DMS 273 (cell line): ENCODE measurements around the gene C9orf43.
"Not testable (repeated sequence)": the region's sequence is repeated elsewhere in the genome, so short reads cannot be mapped to it uniquely, and the experiment has no call there.

Source experiments
- DNase-seq: peaks from one replicate; lab custom pipeline; 2025; ENCODE audit not compliant: unreplicated experiment; lab: John Stamatoyannopoulos, UW

Gene C9orf43

DNA sequence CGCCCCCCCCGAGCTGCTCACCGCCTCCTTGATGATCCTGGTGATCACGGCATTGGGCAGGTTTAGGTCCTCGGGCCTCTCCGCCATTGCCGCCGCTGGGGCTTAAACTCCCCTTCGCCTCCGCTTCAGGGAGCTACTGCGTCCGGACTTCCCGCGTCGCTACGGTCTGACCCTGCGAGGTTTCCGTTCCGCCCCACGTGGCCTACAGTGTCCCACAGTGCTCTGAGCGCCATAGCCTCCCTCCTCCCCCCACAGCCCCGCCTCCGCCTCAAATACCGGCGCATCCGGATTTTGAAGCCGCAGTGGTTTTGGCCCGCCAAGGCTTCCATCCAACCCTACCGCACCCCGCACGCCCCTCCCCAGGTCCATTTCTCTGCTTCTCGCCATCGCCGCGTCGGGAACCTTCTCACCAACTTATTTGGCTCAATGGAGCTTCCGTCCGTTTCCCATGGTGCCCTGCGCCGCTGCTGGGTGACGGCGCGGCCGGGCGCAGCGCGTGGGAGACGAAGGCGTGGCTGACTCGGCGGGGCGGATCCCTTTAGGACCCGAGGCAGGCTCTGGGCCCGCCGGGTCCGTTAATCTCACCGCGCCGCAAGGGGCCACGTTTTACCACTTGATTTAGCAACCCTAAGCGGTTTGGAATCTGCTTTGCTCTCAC, at the start of gene C9orf43, which contains the start of gene POLE3:
TSS of gene C9orf43 (plus strand) at position 541 of the 658 bp plus-strand sequence. CDS start 2,747 bp downstream, outside the sequence.
TSS of gene POLE3 (minus strand) at position 469 of the 658 bp plus-strand sequence. CDS start at position 87, 382 bp downstream.
- DNase-seq = peak; percentile 98

DNA sequence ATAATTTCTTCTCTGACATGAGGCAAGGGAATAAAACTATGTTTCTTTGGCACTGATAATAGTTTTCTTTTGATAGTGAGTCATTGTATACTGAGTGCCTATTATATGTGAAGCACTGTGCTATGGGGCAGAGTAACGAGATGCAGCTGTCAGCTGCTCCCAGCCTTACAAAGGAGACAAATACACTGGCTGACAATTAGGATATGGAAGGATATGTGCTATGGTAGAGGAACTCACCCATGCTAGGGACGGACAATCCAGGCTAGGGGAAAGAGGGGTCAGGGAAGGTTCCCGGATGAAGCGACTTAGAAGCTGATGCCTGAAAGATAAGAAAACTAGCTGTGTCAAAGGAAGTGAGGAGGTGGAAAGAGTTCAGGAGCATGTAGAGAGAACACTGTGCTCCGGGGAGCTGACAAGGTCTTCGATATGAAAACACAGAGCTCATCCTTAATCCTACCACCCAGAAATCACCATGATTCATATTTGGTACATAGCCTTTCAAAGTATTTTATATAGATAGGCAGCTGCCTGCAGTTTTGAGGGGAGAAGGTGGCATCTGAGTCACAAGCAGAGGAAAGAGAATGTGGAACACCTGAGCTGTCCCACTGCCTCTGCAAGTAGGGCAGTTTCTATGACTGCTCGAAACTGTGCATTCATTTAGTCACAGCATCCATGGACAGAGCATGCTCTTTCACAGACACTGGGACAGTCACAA, 49.1 kb upstream of the C9orf43 start:
- DNase-seq = no peak

DNA sequence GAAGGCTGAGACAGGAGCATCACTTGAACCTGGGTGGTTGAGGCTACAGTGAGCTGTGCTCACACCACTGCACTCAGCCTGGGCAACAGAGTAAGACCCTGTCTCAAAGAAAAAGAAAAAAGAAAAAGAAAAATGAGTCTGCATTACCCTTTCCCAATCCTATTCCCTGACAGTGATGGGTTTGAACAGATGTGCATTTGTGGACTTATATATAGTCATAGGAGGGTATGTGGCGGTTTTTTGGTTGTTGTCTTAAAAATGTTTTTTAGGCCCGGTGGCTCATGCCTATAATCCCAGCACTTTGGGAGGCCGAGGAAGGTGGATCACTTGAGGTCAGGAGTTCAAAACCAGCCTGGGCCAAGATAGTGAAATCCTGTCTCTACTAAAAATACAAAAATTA, 47.2 kb upstream of the C9orf43 start:
- DNase-seq = no peak

- no peak for DNase-seq
These were observed 45.6 kb upstream of the C9orf43 start for GRCh38 chr9:113364951-113365350.

GRCh38 chr9:113365652-113366051, 44.9 kb upstream of the C9orf43 start:
- not testable (repeated sequence) for DNase-seq

- no peak for DNase-seq
These were observed 42.1 kb upstream of the C9orf43 start for GRCh38 chr9:113368348-113368981.

DNA sequence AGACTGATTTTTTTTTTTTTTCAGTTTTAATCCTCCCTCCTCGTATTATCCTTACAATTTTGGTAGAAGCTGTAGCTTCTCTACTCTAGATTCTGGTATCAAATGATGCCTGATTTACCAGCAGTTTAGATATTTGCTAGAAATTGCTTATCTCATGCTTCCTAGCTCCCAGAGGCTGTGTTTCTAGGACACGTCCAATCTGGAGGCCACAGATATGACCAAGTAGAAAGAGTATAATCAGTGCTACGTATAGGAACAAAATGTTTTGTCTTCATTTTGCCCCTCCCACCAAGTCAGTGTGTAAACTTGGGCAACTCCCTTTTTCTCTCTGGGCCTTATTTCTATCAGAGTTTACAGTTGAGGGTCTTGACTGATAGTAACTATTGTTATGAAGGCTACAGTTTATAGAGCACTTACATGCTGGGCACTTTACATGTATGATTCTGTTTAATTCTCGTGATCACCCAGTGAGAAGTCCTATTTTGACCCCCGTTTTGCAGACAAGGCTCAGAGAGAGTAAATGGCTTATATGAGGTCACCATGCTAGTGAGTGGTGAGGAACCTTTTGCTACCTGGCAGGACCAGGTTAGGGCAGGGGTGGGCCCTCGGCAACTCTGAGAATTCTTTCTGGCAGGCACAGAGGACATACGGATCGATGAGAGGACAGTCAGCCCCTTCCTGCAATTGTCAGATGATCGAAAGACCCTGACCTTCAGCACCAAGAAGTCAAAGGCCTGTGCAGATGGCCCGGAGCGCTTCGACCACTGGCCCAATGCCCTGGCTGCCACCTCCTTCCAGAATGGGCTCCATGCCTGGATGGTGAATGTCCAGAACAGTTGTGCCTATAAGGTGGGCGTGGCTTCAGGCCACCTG, 41.3 kb upstream of the C9orf43 start:
- DNase-seq = no peak

DNA sequence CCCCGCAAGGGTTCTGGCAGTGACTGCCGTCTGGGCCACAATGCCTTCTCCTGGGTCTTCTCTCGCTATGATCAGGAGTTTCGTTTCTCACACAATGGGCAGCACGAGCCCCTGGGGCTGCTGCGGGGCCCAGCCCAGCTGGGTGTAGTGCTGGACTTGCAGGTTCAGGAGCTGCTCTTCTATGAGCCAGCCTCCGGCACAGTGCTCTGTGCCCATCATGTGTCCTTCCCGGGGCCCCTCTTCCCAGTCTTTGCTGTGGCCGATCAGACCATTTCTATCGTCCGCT, 40.7 kb upstream of the C9orf43 start:
- DNase-seq = no peak

DNA sequence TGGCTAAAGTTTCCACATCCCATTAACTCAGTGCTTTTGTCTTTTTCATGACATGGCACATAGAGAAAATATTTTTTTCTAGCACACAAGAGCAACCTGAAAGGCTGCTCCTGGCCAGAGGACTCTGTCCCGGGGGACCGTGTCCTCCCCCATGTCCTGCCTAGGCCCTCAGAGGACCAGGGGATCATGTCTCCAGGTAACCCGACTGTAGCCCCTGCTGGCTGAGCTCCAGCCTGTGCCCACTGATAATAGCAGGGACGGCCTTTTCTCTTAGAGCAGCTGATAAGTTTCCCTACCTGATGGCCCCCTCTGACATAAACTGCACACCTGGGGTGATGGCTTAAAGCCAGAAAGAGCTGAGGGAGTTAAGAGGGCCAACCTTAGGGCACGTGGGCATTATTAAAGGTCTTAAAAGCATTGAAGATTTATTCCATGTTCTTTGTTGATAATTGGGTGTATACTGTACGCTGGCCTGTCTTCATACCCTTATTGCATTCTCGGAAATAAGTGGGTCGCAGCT, 39.7 kb upstream of the C9orf43 start:
- no peak for DNase-seq

GRCh38 chr9:113372059-113372458, 38.5 kb upstream of the C9orf43 start:
- peak; percentile 26 for DNase-seq

GRCh38 chr9:113373256-113373655, 37.3 kb upstream of the C9orf43 start:
- DNase-seq = no peak

DNA sequence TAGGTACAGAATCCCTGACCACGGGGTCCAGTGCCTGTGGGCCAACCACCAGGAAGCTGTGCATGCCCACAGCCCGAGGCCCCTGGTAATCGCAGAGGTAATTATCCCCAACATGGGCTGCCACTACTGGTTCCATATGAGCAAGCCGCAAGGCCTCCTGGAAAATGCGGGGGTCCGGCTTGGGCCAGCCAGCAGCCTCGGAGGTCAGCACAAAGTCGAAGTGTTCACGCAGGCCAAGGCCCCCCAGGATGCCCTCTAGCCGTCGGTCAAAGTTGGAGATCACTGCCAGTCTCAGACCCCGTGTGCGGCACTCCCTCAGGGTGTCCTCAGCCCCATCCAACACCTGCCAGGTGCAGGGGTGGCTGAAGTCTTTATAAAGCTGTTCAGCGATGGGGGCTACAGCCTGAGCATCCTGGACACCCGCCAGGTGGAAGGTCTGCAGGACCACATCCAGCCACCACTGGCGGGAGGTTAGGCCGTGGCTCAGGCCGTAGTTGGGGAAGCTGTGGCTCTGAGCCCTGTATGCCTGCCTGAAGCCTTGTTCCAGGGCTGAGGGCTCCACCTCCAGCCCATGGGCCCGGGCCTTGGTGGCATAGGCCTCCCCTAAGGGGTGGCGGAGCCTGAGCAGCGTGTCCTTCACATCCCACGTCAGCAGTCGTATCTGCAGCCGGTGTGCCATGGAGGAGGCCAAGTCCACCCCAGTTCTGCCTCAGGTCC, 36.7 kb upstream of the C9orf43 start:
- no peak for DNase-seq

GRCh38 chr9:113375057-113376023, 35.2 kb upstream of the C9orf43 start:
- DNase-seq = no peak

GRCh38 chr9:113376634-113377567, 33.6 kb upstream of the C9orf43 start, which contains the start of gene HDHD3:
Gene HDHD3, minus strand, starts transcription at chr9:113376986. Its CDS starts 2,632 bp downstream, at chr9:113374354.
- peak; percentile 89 for DNase-seq

DNA sequence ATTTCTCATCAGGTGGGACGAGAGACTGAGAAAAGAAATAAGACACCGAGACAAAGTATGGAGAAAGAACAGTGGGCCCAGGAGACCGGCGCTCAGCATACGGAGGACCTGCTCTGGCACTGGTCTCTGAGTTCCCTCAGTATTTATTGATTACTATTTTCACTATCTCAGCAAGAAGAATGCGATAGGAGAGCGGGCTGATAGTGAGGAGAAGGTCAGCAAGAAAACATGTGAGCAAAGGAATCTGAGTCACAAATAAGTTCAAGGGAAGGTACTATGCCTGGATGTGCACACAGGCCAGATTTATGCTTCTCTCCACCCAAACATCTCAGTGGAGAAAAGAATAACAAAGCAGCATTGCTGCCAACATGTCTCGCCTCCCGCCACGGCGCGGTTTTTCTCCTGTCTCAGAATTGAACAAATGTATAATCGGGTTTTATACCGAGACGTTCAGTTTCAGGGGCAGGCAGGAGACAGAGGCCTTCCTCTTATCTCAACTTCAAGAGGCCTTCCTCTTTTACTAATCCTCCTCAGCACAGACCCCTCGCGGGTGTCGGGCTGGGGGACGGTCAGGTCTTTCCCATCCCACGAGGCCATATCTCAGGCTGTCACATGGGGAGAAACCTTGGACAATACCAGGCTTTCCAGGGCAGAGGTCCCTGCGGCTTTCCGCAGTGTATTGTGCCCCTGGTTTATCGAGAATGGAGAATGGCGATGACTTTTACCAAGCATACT, 31.3 kb upstream of the C9orf43 start:
- not testable (repeated sequence) for DNase-seq

DNA sequence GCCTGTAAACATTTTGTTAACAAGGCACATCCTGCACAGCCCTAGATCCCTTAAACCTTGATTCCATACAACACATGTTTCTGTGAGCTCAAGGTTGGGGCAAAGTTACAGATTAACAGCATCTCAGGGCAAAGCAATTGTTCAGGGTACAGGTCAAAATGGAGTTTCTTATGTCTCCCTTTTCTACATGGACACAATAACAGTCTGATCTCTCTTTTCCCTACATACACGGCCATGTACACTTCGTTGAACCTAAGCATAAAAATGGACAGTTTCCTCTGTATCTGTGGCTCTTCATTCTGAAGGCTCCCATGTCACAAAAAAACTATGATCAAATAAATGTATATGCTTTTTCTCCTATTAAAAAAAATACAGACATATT, 30.7 kb upstream of the C9orf43 start:
- not testable (repeated sequence) for DNase-seq

DNA sequence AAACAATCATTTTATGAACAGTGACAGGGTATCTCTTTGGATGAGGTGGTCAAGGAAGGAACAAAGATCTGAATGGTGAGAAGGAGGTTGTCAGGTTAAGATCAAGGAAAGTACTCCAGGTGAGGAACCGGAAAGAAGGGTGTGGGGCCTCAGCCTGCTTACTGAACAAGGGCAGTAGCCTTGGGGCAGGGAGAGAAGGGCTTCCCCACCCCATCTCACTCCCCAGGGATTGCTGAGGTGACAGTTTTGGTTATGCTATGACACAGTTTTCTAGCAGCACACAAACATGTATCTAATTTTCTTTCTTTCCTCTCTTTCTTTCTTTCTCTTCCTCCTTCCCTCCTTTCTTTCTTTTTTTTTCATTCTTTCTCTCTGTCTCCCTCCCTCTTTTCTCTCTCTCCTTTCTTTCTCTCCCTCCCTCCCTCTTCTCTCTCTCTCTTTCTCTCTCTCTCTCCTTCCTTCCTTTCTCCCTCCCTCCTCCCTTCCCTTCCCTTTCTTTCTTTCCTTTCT, 29.6 kb upstream of the C9orf43 start:
- no peak for DNase-seq
